HepG2 (cell line): ENCODE measurements around the gene MOV10L1. TPM values are rescaled to one million over a fixed set of nuclear protein-coding genes. Genes with fewer than 3 reads are reported as not detected.

Source experiments
- ATAC-seq: fragments of 200-7000 bp; cut with Tn5 transposase; 3 replicates; pipeline ENCODE4 v1.9.1; 2020; ENCODE audit warnings: mild to moderate bottlenecking, moderate library complexity
- BruUV-seq: library from RNA; stranded (reverse); fragments of 400-500 nt; replicated peaks from 2 replicates; lab custom pipeline; 2021; lab: Mats Ljungman, UMichigan
- CTCF ChIA-PET: fragments of 300-600 bp; formaldehyde crosslinking; extraction: SDS; loops from one replicate; lab custom pipeline; 2021; ENCODE audit warnings: low total read pairs, inconsistent platforms, low intra/inter-chr PET ratio; lab: Yijun Ruan, JAX
- POLR2A ChIA-PET: fragments of 350-600 bp; sonication (Branson Sonifier 250); formaldehyde crosslinking; loops from one replicate; lab custom pipeline; 2020; ENCODE audit warnings: antibody characterized with exemption, inconsistent platforms; lab: Yijun Ruan, JAX
- DNase-seq: peaks from one replicate; pipeline ENCODE4 v3.0.0-alpha.2; 2015; ENCODE audit warnings: low spot score
- FAIRE-seq: peaks from 3 replicates; lab custom pipeline; 2011; peaks lifted over from hg19 to GRCh38; lab: Jason Lieb, UNC
- H2AFZ ChIP-seq: one replicate; pipeline ENCODE4 v1.6.1; 2011; ENCODE audit warnings: low read length, inconsistent platforms
- H3K27ac ChIP-seq: fragments of 300-600 bp; 3 replicates; pipeline ENCODE4 v1.8.0; 2011; ENCODE audit warnings: mixed run types, mild to moderate bottlenecking, mixed read lengths, low read length, inconsistent platforms; ENCODE audit not compliant: insufficient read depth; ENCODE audit errors: extremely low read length
- H3K27me3 ChIP-seq, 2 experiments: fragments of 200-600 bp in 1 of 2; 2 replicates in 1 of 2; 3 replicates in 1 of 2; pipeline versions ENCODE4 v1.6.0 to v1.8.0; 2011; ENCODE audit warnings: low read length in 2 of 2, mild to moderate bottlenecking in 2 of 2, moderate library complexity in 2 of 2, inconsistent platforms in 1 of 2; ENCODE audit not compliant: insufficient read depth in 2 of 2, control insufficient read depth in 1 of 2
- H3K36me3 ChIP-seq, 2 experiments: fragments of 200-600 bp in 1 of 2; replicated peaks in 1 of 2; 2 replicates in 1 of 2; 3 replicates in 1 of 2; pipeline versions ENCODE4 v1.5.1 to v1.8.0; 2011; ENCODE audit warnings: low read length in 2 of 2, inconsistent platforms in 1 of 2; ENCODE audit not compliant: insufficient read depth in 2 of 2, control insufficient read depth in 1 of 2
- H3K4me1 ChIP-seq: 2 replicates; pipeline ENCODE4 v1.5.1; 2012; ENCODE audit warnings: low read length, inconsistent platforms; ENCODE audit not compliant: insufficient read depth
- H3K4me2 ChIP-seq: 2 replicates; pipeline ENCODE4 v1.6.0; 2011; ENCODE audit warnings: low read depth, low read length, inconsistent platforms
- H3K4me3 ChIP-seq, 3 experiments: fragments of 200-600 bp in 1 of 3; sonication (generic), shearing (Covaris generic) in 1 of 3; replicated peaks in 1 of 3; 2 replicates each; pipeline ENCODE4 v1.5.1; 2011 to 2016; ENCODE audit warnings: low read length in 3 of 3, inconsistent platforms in 2 of 3, low read depth in 2 of 3, mild to moderate bottlenecking in 2 of 3, control low read depth in 1 of 3, mixed read lengths in 1 of 3; ENCODE audit not compliant: insufficient read depth in 1 of 3
- H3K79me2 ChIP-seq: one replicate; pipeline ENCODE4 v1.6.1; 2011; ENCODE audit warnings: low read length, inconsistent platforms; ENCODE audit not compliant: insufficient read depth
- H3K9ac ChIP-seq: 2 replicates; pipeline ENCODE4 v1.6.0; 2011; ENCODE audit warnings: mild to moderate bottlenecking, low read depth, low read length, inconsistent platforms; ENCODE audit not compliant: insufficient read depth
- H3K9me3 ChIP-seq: 2 replicates; pipeline ENCODE4 v1.5.1; 2012; ENCODE audit warnings: mild to moderate bottlenecking, low read length
- H4K20me1 ChIP-seq: 2 replicates; pipeline ENCODE4 v1.6.0; 2011; ENCODE audit warnings: inconsistent platforms, mild to moderate bottlenecking, low read length, moderate library complexity; ENCODE audit not compliant: insufficient read depth
- ARNTL ChIP-seq: sonication (generic); formaldehyde crosslinking; IDR thresholded peaks from 2 replicates; pipeline ENCODE4 v1.4.0; 2020; ENCODE audit warnings: mild to moderate bottlenecking, missing genetic modification reagents
- BCL6 ChIP-seq: IDR thresholded peaks from 2 replicates; pipeline ENCODE4 v1.6.1; 2016; ENCODE audit warnings: missing genetic modification reagents, missing compliant biosample characterization
- BHLHE40 ChIP-seq: IDR thresholded peaks from 2 replicates; pipeline ENCODE4 v1.6.1; 2011; ENCODE audit warnings: low read length, improper control_type of control experiment
- EED ChIP-seq: sonication (generic); formaldehyde crosslinking; IDR thresholded peaks from 2 replicates; pipeline ENCODE4 v1.5.0; 2020; ENCODE audit warnings: mild to moderate bottlenecking, missing genetic modification reagents
- ELF3 ChIP-seq: IDR thresholded peaks from 2 replicates; pipeline ENCODE4 v1.6.1; 2016; ENCODE audit warnings: missing genetic modification reagents, missing compliant biosample characterization
- HDAC2 ChIP-seq: sonication (generic); formaldehyde crosslinking; IDR thresholded peaks from 2 replicates; pipeline ENCODE4 v1.4.0; 2020; ENCODE audit warnings: missing genetic modification reagents
- PHB2 ChIP-seq: fragments of 450-650 bp; IDR thresholded peaks from 2 replicates; pipeline ENCODE4 v1.6.1; 2018; ENCODE audit not compliant: partially characterized antibody
- SIN3B ChIP-seq: fragments of 150-350 bp; IDR thresholded peaks from 2 replicates; pipeline ENCODE4 v1.6.1; 2014; ENCODE audit warnings: low read length
- SOX6 ChIP-seq, 2 experiments: fragments of 450-650 bp in 1 of 2; sonication (generic) in 1 of 2; formaldehyde crosslinking in 1 of 2; IDR thresholded peaks; 2 replicates each; pipeline versions ENCODE4 v1.4.0 to v1.6.1; 2017 to 2020; ENCODE audit warnings: antibody characterized with exemption in 1 of 2, mild to moderate bottlenecking in 1 of 2, missing genetic modification reagents in 1 of 2
- ZBTB8A ChIP-seq: sonication (generic); formaldehyde crosslinking; IDR thresholded peaks from 2 replicates; pipeline ENCODE4 v1.4.0; 2020; ENCODE audit warnings: mild to moderate bottlenecking, low read depth, missing genetic modification reagents, borderline replicate concordance
- ZNF24 ChIP-seq: fragments of 450-650 bp; IDR thresholded peaks from 2 replicates; pipeline ENCODE4 v1.6.1; 2017; ENCODE audit warnings: antibody characterized with exemption, mild to moderate bottlenecking
- ZNF253 ChIP-seq: sonication (generic); formaldehyde crosslinking; IDR thresholded peaks from 2 replicates; pipeline ENCODE4 v1.8.0; 2022; ENCODE audit warnings: mild to moderate bottlenecking, missing genetic modification reagents, borderline replicate concordance
- ZNF382 ChIP-seq: sonication (generic); formaldehyde crosslinking; IDR thresholded peaks from 2 replicates; pipeline ENCODE4 v1.5.0; 2020; ENCODE audit warnings: missing genetic modification reagents, mild to moderate bottlenecking, borderline replicate concordance
- ZNF605 ChIP-seq: sonication (generic); formaldehyde crosslinking; IDR thresholded peaks from 2 replicates; pipeline ENCODE4 v1.8.0; 2022; ENCODE audit warnings: mild to moderate bottlenecking, missing genetic modification reagents
- ZNF747 ChIP-seq: sonication (generic); formaldehyde crosslinking; IDR thresholded peaks from 2 replicates; pipeline ENCODE4 v1.8.1; 2023; ENCODE audit warnings: missing genetic modification reagents, mild to moderate bottlenecking, borderline replicate concordance
- ZNF75D ChIP-seq: sonication (generic); formaldehyde crosslinking; IDR thresholded peaks from 2 replicates; pipeline ENCODE4 v1.8.1; 2023; ENCODE audit warnings: missing genetic modification reagents, mild to moderate bottlenecking, borderline replicate concordance
- WGBS: methylation state at CpG from one replicate; pipeline ENCODE4 v1.1.6; 2017; ENCODE audit warnings: low lambda C conversion rate; 5-methylcytosine and 5-hydroxymethylcytosine counted together
- in situ Hi-C: cut with HindIII; loops from 2 replicates; pipeline ENCODE4 v1.10.0; 2017; ENCODE audit warnings: low pct_unique_long_range_greater_than_20kb; ENCODE audit not compliant: extremely low pct_ligation_motif_present
- intact Hi-C: fragments of 100-400 bp; cut with micrococcal nuclease; formaldehyde crosslinking; loops from one replicate; pipeline ENCODE4 v1.10.0; 2022; ENCODE audit not compliant: unreplicated experiment
- polyA plus RNA-seq, 8 experiments: library from polyadenylated mRNA; depleted of rRNA in 3 of 8; stranded (reverse) in 7 of 8; unstranded in 1 of 8; fragments of >200 nt; fragmentation: Illumina TruSeq in 4 of 8; extraction: Trizol in 4 of 8; gene quantifications; 2 replicates each; pipeline versions ENCODE4 v1.2.1 to v1.2.3, GENCODE V29; 2011 to 2016; ENCODE audit warnings: low read depth in 4 of 8, missing spikeins in 1 of 8, mixed read lengths in 1 of 8; ENCODE audit not compliant: insufficient read depth in 1 of 8
- total RNA-seq, 5 experiments: library from RNA; depleted of rRNA; stranded (reverse); fragments of >200 nt; fragmentation: Illumina TruSeq; extraction: Trizol; gene quantifications; 2 replicates each; pipeline ENCODE4 v1.2.3, GENCODE V29; 2016; ENCODE audit warnings: low read depth in 1 of 5
- TF ChIP-seq, protein P1 (sequence below): sonication (generic); formaldehyde crosslinking; conservative IDR thresholded peaks from 2 replicates; pipeline ENCODE4 v1.4.0; 2020; ENCODE audit warnings: mild to moderate bottlenecking, missing genetic modification reagents, moderate library complexity
- TF ChIP-seq, protein P2 (sequence below): IDR thresholded peaks from 2 replicates; pipeline ENCODE4 v1.6.1; 2016

MOV10L1 gene
- total and polyA plus RNA-seq, 2 of the 13 experiments (the other 11 are each of a cell fraction or from before 2014, with no cell fraction given): 0.11 to 0.12 TPM

DNA sequence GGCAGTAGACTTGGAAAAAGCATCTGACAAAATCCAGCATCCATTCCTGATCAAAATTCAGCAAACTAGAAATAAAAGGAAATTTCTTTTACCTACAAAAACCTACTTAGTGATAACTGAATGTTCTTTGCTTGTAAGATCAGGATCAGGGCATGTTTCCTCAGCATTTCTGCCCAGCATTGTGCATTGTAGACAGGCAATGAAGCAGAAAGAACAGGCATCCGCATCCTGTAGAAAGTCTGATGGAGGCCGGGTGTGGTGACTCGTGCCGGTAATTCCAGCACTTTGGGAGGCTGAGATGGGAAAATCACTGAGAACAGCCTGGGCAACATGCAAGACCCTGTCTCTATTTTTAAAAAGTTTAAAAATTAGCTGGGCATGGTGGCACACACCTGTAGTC is 48.2 kb downstream of the MOV10L1 start:
- CTCF ChIA-PET: no interaction called here
- no TSS peak for BruUV-seq
- 62% methylated on average over 4 of the region's 4 CpGs for WGBS

DNA sequence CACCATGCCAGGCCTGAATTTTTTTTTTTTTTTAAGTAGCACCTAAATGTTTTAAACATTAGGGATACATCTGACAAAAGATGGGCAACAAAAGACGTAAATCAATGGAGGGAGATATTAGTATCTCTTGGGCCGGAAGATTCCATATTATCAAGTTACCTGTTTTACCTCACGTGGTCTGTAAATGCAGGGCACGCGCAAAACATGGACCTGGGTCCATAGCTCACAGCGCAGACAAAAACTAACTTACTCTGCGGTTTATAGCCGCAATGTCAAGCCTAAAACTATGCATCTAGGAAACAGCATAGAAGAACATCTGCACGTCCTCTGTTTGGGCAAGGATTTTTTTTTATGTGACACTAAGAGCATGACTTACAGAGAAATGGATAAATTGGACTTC is 49.2 kb downstream of the MOV10L1 start:
- no peak overlapping the region for H2AFZ ChIP-seq
- 28% methylated on average over 9 of the region's 9 CpGs for WGBS
- no peaks in the 10 kb centered on the region for H4K20me1 ChIP-seq
- FAIRE-seq (no peak), DNase-seq (peak; percentile 28), ATAC-seq (no peak)
- no peaks in the 10 kb centered on the region for H3K36me3 ChIP-seq
- intact Hi-C loops: no loop called here
- H3K27me3 ChIP-seq: peaks cover 2 to 21% of the 10 kb centered on the region in 2 experiments
- in situ Hi-C loops: no loop called here
- H3K9me3 ChIP-seq: no peaks in the 10 kb centered on the region
- H3K4me1 ChIP-seq: peaks cover 64% of the 10 kb centered on the region
- no peaks in the 10 kb centered on the region for H3K79me2 ChIP-seq
- H3K9ac ChIP-seq: no peak overlapping the region
- POLR2A ChIA-PET: no interaction called here
- CTCF ChIA-PET: no interaction called here
- H3K4me2 ChIP-seq: peak overlapping the region; percentile 3; the same call in 1 of the 2 replicates
- H3K27ac ChIP-seq: no peak overlapping the region
- no peak overlapping the region for H3K4me3 ChIP-seq
- BruUV-seq: no TSS peak
- TF ChIP-seq, protein P1, sequence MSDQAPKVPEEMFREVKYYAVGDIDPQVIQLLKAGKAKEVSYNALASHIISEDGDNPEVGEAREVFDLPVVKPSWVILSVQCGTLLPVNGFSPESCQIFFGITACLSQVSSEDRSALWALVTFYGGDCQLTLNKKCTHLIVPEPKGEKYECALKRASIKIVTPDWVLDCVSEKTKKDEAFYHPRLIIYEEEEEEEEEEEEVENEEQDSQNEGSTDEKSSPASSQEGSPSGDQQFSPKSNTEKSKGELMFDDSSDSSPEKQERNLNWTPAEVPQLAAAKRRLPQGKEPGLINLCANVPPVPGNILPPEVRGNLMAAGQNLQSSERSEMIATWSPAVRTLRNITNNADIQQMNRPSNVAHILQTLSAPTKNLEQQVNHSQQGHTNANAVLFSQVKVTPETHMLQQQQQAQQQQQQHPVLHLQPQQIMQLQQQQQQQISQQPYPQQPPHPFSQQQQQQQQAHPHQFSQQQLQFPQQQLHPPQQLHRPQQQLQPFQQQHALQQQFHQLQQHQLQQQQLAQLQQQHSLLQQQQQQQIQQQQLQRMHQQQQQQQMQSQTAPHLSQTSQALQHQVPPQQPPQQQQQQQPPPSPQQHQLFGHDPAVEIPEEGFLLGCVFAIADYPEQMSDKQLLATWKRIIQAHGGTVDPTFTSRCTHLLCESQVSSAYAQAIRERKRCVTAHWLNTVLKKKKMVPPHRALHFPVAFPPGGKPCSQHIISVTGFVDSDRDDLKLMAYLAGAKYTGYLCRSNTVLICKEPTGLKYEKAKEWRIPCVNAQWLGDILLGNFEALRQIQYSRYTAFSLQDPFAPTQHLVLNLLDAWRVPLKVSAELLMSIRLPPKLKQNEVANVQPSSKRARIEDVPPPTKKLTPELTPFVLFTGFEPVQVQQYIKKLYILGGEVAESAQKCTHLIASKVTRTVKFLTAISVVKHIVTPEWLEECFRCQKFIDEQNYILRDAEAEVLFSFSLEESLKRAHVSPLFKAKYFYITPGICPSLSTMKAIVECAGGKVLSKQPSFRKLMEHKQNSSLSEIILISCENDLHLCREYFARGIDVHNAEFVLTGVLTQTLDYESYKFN (CRISPR knock-in tag): peak; percentile 31; the same call in 1 of the 2 replicates
- TF ChIP-seq BCL6 (CRISPR knock-in tag): peak; percentile 48
- TF ChIP-seq ARNTL (CRISPR knock-in tag): peak; percentile 60; the same call in 1 of the 2 replicates
- TF ChIP-seq ELF3 (CRISPR knock-in tag): 0 out of 2 replicates have a peak, but pooled peaks have one; percentile 11
- no peak for TF ChIP-seq SIN3B
- TF ChIP-seq ZNF24: no peak
- peak; percentile 73 for TF ChIP-seq BHLHE40
- 0 out of 2 replicates have a peak, but pooled peaks have one; percentile 35 for TF ChIP-seq ZNF747 (CRISPR knock-in tag)
- TF ChIP-seq SOX6 (IDR thresholded peaks at IDR 0.05): no peak
- peak; percentile 21; the same call in 1 of the 2 replicates for TF ChIP-seq SOX6 (CRISPR knock-in tag; IDR thresholded peaks at IDR 0.05)
- peak; percentile 23; the same call in 1 of the 2 replicates for TF ChIP-seq HDAC2 (CRISPR knock-in tag)
- TF ChIP-seq, protein P2, sequence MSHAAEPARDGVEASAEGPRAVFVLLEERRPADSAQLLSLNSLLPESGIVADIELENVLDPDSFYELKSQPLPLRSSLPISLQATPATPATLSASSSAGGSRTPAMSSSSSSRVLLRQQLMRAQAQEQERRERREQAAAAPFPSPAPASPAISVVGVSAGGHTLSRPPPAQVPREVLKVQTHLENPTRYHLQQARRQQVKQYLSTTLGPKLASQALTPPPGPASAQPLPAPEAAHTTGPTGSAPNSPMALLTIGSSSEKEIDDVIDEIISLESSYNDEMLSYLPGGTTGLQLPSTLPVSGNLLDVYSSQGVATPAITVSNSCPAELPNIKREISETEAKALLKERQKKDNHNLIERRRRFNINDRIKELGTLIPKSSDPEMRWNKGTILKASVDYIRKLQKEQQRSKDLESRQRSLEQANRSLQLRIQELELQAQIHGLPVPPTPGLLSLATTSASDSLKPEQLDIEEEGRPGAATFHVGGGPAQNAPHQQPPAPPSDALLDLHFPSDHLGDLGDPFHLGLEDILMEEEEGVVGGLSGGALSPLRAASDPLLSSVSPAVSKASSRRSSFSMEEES: 0 out of 2 replicates have a peak, but pooled peaks have one; percentile 38
- no peak for TF ChIP-seq ZNF253 (CRISPR knock-in tag)

More for the DNA sequence above, 48.2 kb downstream of the MOV10L1 start:
- Histone ChIP-seq H2AFZ (no peak overlapping the region), H3K9me3 (no peaks in the 10 kb centered on the region), H3K4me2 (no peak overlapping the region), H3K9ac (no peak overlapping the region), H3K27ac (no peak overlapping the region), H3K27me3 (peaks cover 0 to 12% of the 10 kb centered on the region in 2 experiments), H3K79me2 (no peaks in the 10 kb centered on the region), H4K20me1 (no peaks in the 10 kb centered on the region), H3K4me1 (peaks cover 55% of the 10 kb centered on the region), H3K4me3 (no peak overlapping the region), H3K36me3 (no peaks in the 10 kb centered on the region)
- in situ Hi-C loops: no loop called here
- FAIRE-seq: no peak
- TF ChIP-seq ZNF605 (CRISPR knock-in tag) (no peak), PHB2 (no peak), ZNF75D (CRISPR knock-in tag) (no peak), EED (CRISPR knock-in tag) (no peak), ZBTB8A (no peak), ZNF382 (CRISPR knock-in tag) (no peak)
- DNase-seq: no peak
- ATAC-seq: no peak
- POLR2A ChIA-PET: no interaction called here
- intact Hi-C loops: no loop called here
